MCF 10A (cell line): Measurements from ENCODE around the gene DENND2A. TPM values are rescaled to one million over a fixed set of nuclear protein-coding genes. Genes with fewer than 3 reads are reported as not detected.
"Not testable (repeated sequence)": the region's sequence is repeated elsewhere in the genome, so short reads cannot be mapped to it uniquely, and the experiment has no call there.

Experiments
- BruUV-seq: library from RNA; stranded (reverse); fragments of 400-500 nt; replicated peaks from 2 replicates; lab custom pipeline; 2021; lab: Mats Ljungman, UMichigan
- CTCF ChIA-PET: fragments of 300-600 bp; sonication (Branson Sonifier 250); formaldehyde crosslinking; extraction: SDS; loops from one replicate; lab custom pipeline; 2021; ENCODE audit warnings: antibody characterized with exemption, inconsistent platforms; lab: Yijun Ruan, JAX
- POLR2A ChIA-PET: fragments of 300-600, 350-650 bp; sonication (Branson Sonifier 250); formaldehyde crosslinking; extraction: SDS; loops from one replicate; lab custom pipeline; 2020; ENCODE audit warnings: antibody characterized with exemption, inconsistent platforms; lab: Yijun Ruan, JAX
- DNase-seq: peaks from one replicate; pipeline ENCODE4 v3.0.0-alpha.2; 2018; ENCODE audit not compliant: unreplicated experiment
- H3K27ac Mint-ChIP-seq: one replicate; pipeline ENCODE4 v1.8.0; 2022; ENCODE audit warnings: mild to moderate bottlenecking, low read depth, mixed read lengths; ENCODE audit not compliant: unreplicated experiment
- H3K27me3 Mint-ChIP-seq: one replicate; pipeline ENCODE4 v1.8.0; 2022; ENCODE audit warnings: mixed read lengths; ENCODE audit not compliant: insufficient read depth, unreplicated experiment
- H3K36me3 Mint-ChIP-seq: one replicate; pipeline ENCODE4 v1.8.0; 2022; ENCODE audit warnings: mild to moderate bottlenecking, moderate library complexity, mixed read lengths; ENCODE audit not compliant: insufficient read depth, unreplicated experiment
- H3K4me1 Mint-ChIP-seq: one replicate; pipeline ENCODE4 v1.8.0; 2022; ENCODE audit warnings: mixed read lengths; ENCODE audit not compliant: insufficient read depth, unreplicated experiment
- H3K4me3 Mint-ChIP-seq: one replicate; pipeline ENCODE4 v1.8.0; 2022; ENCODE audit warnings: mild to moderate bottlenecking, moderate library complexity, mixed read lengths; ENCODE audit not compliant: unreplicated experiment
- H3K9me3 Mint-ChIP-seq: one replicate; pipeline ENCODE4 v1.8.0; 2022; ENCODE audit warnings: mixed read lengths; ENCODE audit not compliant: unreplicated experiment
- CTCF ChIP-seq: fragments of 200-600 bp; IDR thresholded peaks from one replicate; pipeline ENCODE4 v1.8.0; 2022; ENCODE audit warnings: antibody characterized with exemption, mild to moderate bottlenecking; ENCODE audit not compliant: unreplicated experiment
- intact Hi-C: fragments of 100-400 bp; cut with micrococcal nuclease; formaldehyde crosslinking; loops from 2 replicates; pipeline ENCODE4 v1.14.1; 2022
- total RNA-seq: library from RNA; stranded (reverse); gene quantifications from 2 replicates; pipeline ENCODE4 v1.2.3, GENCODE V29; 2022

Gene DENND2A
- total RNA-seq, 1 experiment from 2014 or later: 0.26 TPM

GRCh38 chr7:140646931-140647647 lies 6.5 kb upstream of the DENND2A start:
- DNase-seq: peak; percentile 56

GRCh38 chr7:140645166-140645900 lies 4.7 kb upstream of the DENND2A start:
- no peaks in the 10 kb centered on the region for H3K36me3 Mint-ChIP-seq
- no peak overlapping the region for H3K4me3 Mint-ChIP-seq
- CTCF ChIA-PET: interaction anchor here (0.6 to 1.8 kb wide), 2 partner anchors 141 to 170 kb away, joined by 3 to 4 read pairs; no protein-coding TSS in a partner anchor
- intact Hi-C loops: no loop called here
- H3K4me1 Mint-ChIP-seq: peaks cover 10% of the 10 kb centered on the region
- peak; percentile 31 for TF ChIP-seq CTCF
- no peak overlapping the region for H3K27ac Mint-ChIP-seq
- BruUV-seq: no TSS peak
- H3K27me3 Mint-ChIP-seq: peaks cover under 1% of the 10 kb centered on the region
- H3K9me3 Mint-ChIP-seq: no peaks in the 10 kb centered on the region
- peak; percentile 10 for DNase-seq
- POLR2A ChIA-PET: no interaction called here

More at GRCh38 chr7:140646931-140647647, 6.5 kb upstream of the DENND2A start:
- no peaks in the 10 kb centered on the region for H3K27me3 Mint-ChIP-seq
- no peaks in the 10 kb centered on the region for H3K9me3 Mint-ChIP-seq
- ChIA-PET POLR2A (interaction anchor here (0.7 kb wide), 1 partner anchor 15 kb away, joined by 3 read pairs; no protein-coding TSS in a partner anchor), CTCF (interaction anchor here (0.6 to 1.2 kb wide), 5 partner anchors 27 to 172 kb away, joined by 3 to 4 read pairs (median 3); no protein-coding TSS in a partner anchor)
- H3K4me1 Mint-ChIP-seq: peaks cover 18% of the 10 kb centered on the region
- no peak overlapping the region for H3K4me3 Mint-ChIP-seq
- H3K27ac Mint-ChIP-seq: no peak overlapping the region
- no TSS peak for BruUV-seq
- H3K36me3 Mint-ChIP-seq: no peaks in the 10 kb centered on the region
- TF ChIP-seq CTCF: peak; percentile 21
- intact Hi-C loops: no loop called here

GRCh38 chr7:140644761-140645160 lies 4.1 kb upstream of the DENND2A start:
- H3K9me3 Mint-ChIP-seq, intact Hi-C loops, H3K4me3 Mint-ChIP-seq, BruUV-seq, H3K27me3 Mint-ChIP-seq, H3K36me3 Mint-ChIP-seq, POLR2A ChIA-PET, H3K4me1 Mint-ChIP-seq, DNase-seq, H3K27ac Mint-ChIP-seq: not testable (repeated sequence)
- CTCF ChIA-PET: interaction anchor here (1.8 kb wide), 1 partner anchor 170 kb away, joined by 4 read pairs; no protein-coding TSS in a partner anchor

GRCh38 chr7:140643416-140643815 lies 2.8 kb upstream of the DENND2A start:
- no TSS peak for BruUV-seq

More at GRCh38 chr7:140643416-140643815, 2.8 kb upstream of the DENND2A start:
- CTCF ChIA-PET: interaction anchor here (0.6 to 2.1 kb wide), 4 partner anchors 9 to 168 kb away, joined by 3 to 6 read pairs (median 3); no protein-coding TSS in a partner anchor
- no peak overlapping the region for H3K4me3 Mint-ChIP-seq
- peaks cover 3% of the 10 kb centered on the region for H3K36me3 Mint-ChIP-seq
- H3K9me3 Mint-ChIP-seq: no peaks in the 10 kb centered on the region
- no peak overlapping the region for H3K27ac Mint-ChIP-seq
- no peak for DNase-seq
- POLR2A ChIA-PET: interaction anchor here (0.6 kb wide), 1 partner anchor 96 kb away, joined by 4 read pairs; no protein-coding TSS in a partner anchor
- peaks cover 16% of the 10 kb centered on the region for H3K27me3 Mint-ChIP-seq
- no peak for TF ChIP-seq CTCF
- intact Hi-C loops: no loop called here
- peaks cover 7% of the 10 kb centered on the region for H3K4me1 Mint-ChIP-seq
